Measurements from ENCODE around the gene ALDH3A1.

Gene ALDH3A1

GRCh38 chr17:19720631-19721426 lies 27.3 kb downstream of the ALDH3A1 start:
- H3K4me1 Mint-ChIP-seq (ENCODE audit: low read depth), result peaks cover 16% of the 10 kb centered on the region
- no peaks in the 10 kb centered on the region for H3K36me3 Mint-ChIP-seq
- no peaks in the 10 kb centered on the region for H3K27me3 Mint-ChIP-seq
- H3K9me3 Mint-ChIP-seq (ENCODE audit: low read depth), result no peaks in the 10 kb centered on the region
- no peak overlapping the region for H3K27ac Mint-ChIP-seq
- H3K4me3 Mint-ChIP-seq, result no peak overlapping the region

GRCh38 chr17:19720210-19720475 lies 28.0 kb downstream of the ALDH3A1 start:
- Mint-ChIP-seq H3K4me3 (no peak overlapping the region), H3K9me3 (ENCODE audit: low read depth) (no peaks in the 10 kb centered on the region), H3K27ac (no peak overlapping the region), H3K36me3 (no peaks in the 10 kb centered on the region), H3K27me3 (no peaks in the 10 kb centered on the region), H3K4me1 (ENCODE audit: low read depth) (peaks cover 9% of the 10 kb centered on the region)

GRCh38 chr17:19719355-19720209 lies 28.5 kb downstream of the ALDH3A1 start:
- Mint-ChIP-seq H3K4me3 (no peak overlapping the region), H3K9me3 (ENCODE audit: low read depth) (no peaks in the 10 kb centered on the region), H3K27me3 (no peaks in the 10 kb centered on the region), H3K36me3 (no peaks in the 10 kb centered on the region), H3K27ac (no peak overlapping the region), H3K4me1 (ENCODE audit: low read depth) (peaks cover 6% of the 10 kb centered on the region)

- no peaks in the 10 kb centered on the region for H3K9me3 Mint-ChIP-seq (ENCODE audit: low read depth)
- no peaks in the 10 kb centered on the region for H3K4me1 Mint-ChIP-seq (ENCODE audit: low read depth)
- H3K27ac Mint-ChIP-seq, result no peak overlapping the region
- no peaks in the 10 kb centered on the region for H3K36me3 Mint-ChIP-seq
- no peaks in the 10 kb centered on the region for H3K27me3 Mint-ChIP-seq
- no peak overlapping the region for H3K4me3 Mint-ChIP-seq
These were observed 29.3 kb downstream of the ALDH3A1 start for GRCh38 chr17:19718613-19719354.

- no peaks in the 10 kb centered on the region for H3K36me3 Mint-ChIP-seq
- no peaks in the 10 kb centered on the region for H3K27me3 Mint-ChIP-seq
- H3K4me1 Mint-ChIP-seq (ENCODE audit: low read depth), result no peaks in the 10 kb centered on the region
- no peak overlapping the region for H3K27ac Mint-ChIP-seq
- no peak overlapping the region for H3K4me3 Mint-ChIP-seq
- no peaks in the 10 kb centered on the region for H3K9me3 Mint-ChIP-seq (ENCODE audit: low read depth)
These were observed 30.0 kb downstream of the ALDH3A1 start for GRCh38 chr17:19718041-19718612.

- Mint-ChIP-seq H3K36me3 (no peaks in the 10 kb centered on the region), H3K4me1 (ENCODE audit: low read depth) (no peaks in the 10 kb centered on the region), H3K4me3 (no peak overlapping the region), H3K27me3 (no peaks in the 10 kb centered on the region), H3K9me3 (ENCODE audit: low read depth) (no peaks in the 10 kb centered on the region), H3K27ac (no peak overlapping the region)
These were observed 30.6 kb downstream of the ALDH3A1 start for GRCh38 chr17:19717411-19717908.

- no peaks in the 10 kb centered on the region for H3K27me3 Mint-ChIP-seq
- no peaks in the 10 kb centered on the region for H3K9me3 Mint-ChIP-seq (ENCODE audit: low read depth)
- H3K4me1 Mint-ChIP-seq (ENCODE audit: low read depth), result no peaks in the 10 kb centered on the region
- no peaks in the 10 kb centered on the region for H3K36me3 Mint-ChIP-seq
- H3K4me3 Mint-ChIP-seq, result no peak overlapping the region
- no peak overlapping the region for H3K27ac Mint-ChIP-seq
These were observed 31.1 kb downstream of the ALDH3A1 start for GRCh38 chr17:19717031-19717360.

- Mint-ChIP-seq H3K4me1 (ENCODE audit: low read depth) (no peaks in the 10 kb centered on the region), H3K4me3 (no peak within 1 kb of the TSS)
These were observed 31.7 kb downstream of the ALDH3A1 start, which contains the start of gene SLC47A2 for GRCh38 chr17:19716108-19717030. Gene SLC47A2, minus strand, starts transcription at chr17:19716584. Its CDS starts 29 bp downstream, at chr17:19716555.

GRCh38 chr17:19714542-19715411 lies 33.3 kb downstream of the ALDH3A1 start:
- Mint-ChIP-seq H3K4me3 (no peak overlapping the region), H3K27me3 (no peaks in the 10 kb centered on the region)

More at GRCh38 chr17:19716108-19717030, 31.7 kb downstream of the ALDH3A1 start, which contains the start of gene SLC47A2:
- H3K36me3 Mint-ChIP-seq, result no peaks in the 10 kb centered on the region
- no peak within 1 kb of the TSS for H3K27ac Mint-ChIP-seq
- no peaks in the 10 kb centered on the region for H3K9me3 Mint-ChIP-seq (ENCODE audit: low read depth)
- no peaks in the 10 kb centered on the region for H3K27me3 Mint-ChIP-seq

GRCh38 chr17:19713901-19714361 lies 34.2 kb downstream of the ALDH3A1 start:
- no peak overlapping the region for H3K27ac Mint-ChIP-seq
- no peaks in the 10 kb centered on the region for H3K4me1 Mint-ChIP-seq (ENCODE audit: low read depth)
- H3K36me3 Mint-ChIP-seq, result no peaks in the 10 kb centered on the region
- H3K27me3 Mint-ChIP-seq, result no peaks in the 10 kb centered on the region
- H3K4me3 Mint-ChIP-seq, result no peak overlapping the region
- no peaks in the 10 kb centered on the region for H3K9me3 Mint-ChIP-seq (ENCODE audit: low read depth)

More at GRCh38 chr17:19714542-19715411, 33.3 kb downstream of the ALDH3A1 start:
- Mint-ChIP-seq H3K9me3 (ENCODE audit: low read depth) (no peaks in the 10 kb centered on the region), H3K36me3 (no peaks in the 10 kb centered on the region), H3K27ac (no peak overlapping the region), H3K4me1 (ENCODE audit: low read depth) (no peaks in the 10 kb centered on the region)

- no peaks in the 10 kb centered on the region for H3K9me3 Mint-ChIP-seq (ENCODE audit: low read depth)
- H3K4me1 Mint-ChIP-seq (ENCODE audit: low read depth), result no peaks in the 10 kb centered on the region
- no peaks in the 10 kb centered on the region for H3K36me3 Mint-ChIP-seq
- H3K4me3 Mint-ChIP-seq, result no peak overlapping the region
- H3K27ac Mint-ChIP-seq, result no peak overlapping the region
- no peaks in the 10 kb centered on the region for H3K27me3 Mint-ChIP-seq
These were observed 34.6 kb downstream of the ALDH3A1 start for GRCh38 chr17:19713462-19713861.

GRCh38 chr17:19712436-19713004 lies 35.6 kb downstream of the ALDH3A1 start:
- Mint-ChIP-seq H3K27ac (no peak overlapping the region), H3K4me1 (ENCODE audit: low read depth) (no peaks in the 10 kb centered on the region), H3K27me3 (no peaks in the 10 kb centered on the region), H3K9me3 (ENCODE audit: low read depth) (no peaks in the 10 kb centered on the region), H3K36me3 (no peaks in the 10 kb centered on the region), H3K4me3 (no peak overlapping the region)

- H3K36me3 Mint-ChIP-seq, result no peaks in the 10 kb centered on the region
- H3K9me3 Mint-ChIP-seq (ENCODE audit: low read depth), result no peaks in the 10 kb centered on the region
- H3K4me3 Mint-ChIP-seq, result no peak overlapping the region
- H3K27me3 Mint-ChIP-seq, result no peaks in the 10 kb centered on the region
- no peak overlapping the region for H3K27ac Mint-ChIP-seq
- no peaks in the 10 kb centered on the region for H3K4me1 Mint-ChIP-seq (ENCODE audit: low read depth)
These were observed 38.3 kb downstream of the ALDH3A1 start for GRCh38 chr17:19709841-19710240.

Data from activated naive CD8-positive, alpha-beta T cell (primary cell).